Left ventricle myocardium superior (tissue), 1 donor: ENCODE results near the gene CHST15. TPM values are rescaled to one million over a fixed set of nuclear protein-coding genes. Genes with fewer than 3 reads are reported as not detected.
A peak's percentile ranks its signal among the peaks of the same experiment; 100 is the strongest.

Experiments
- ATAC-seq: fragments of 200-7000 bp; cut with Tn5 transposase; one replicate; pipeline ENCODE4 v1.9.1; 2020; ENCODE audit warnings: mild to moderate bottlenecking, moderate library complexity
- DNase-seq: peaks from one replicate; pipeline ENCODE4 v3.0.0-alpha.2; 2020
- intact Hi-C: fragments of 100-400 bp; cut with micrococcal nuclease; formaldehyde crosslinking; loops from one replicate; pipeline ENCODE4 v1.11.0; 2022
- long read RNA-seq: library from polyadenylated mRNA; unstranded; transcript quantifications from one replicate; pipeline ENCODE4 v2.0.0, GENCODE V29; 2021
- total RNA-seq: library from RNA; stranded (reverse); fragmentation: NEBNext Ultra II Directional; extraction: Animal tissue kit (Norgen Biotek cat#: 25700); gene quantifications from one replicate; pipeline ENCODE4 v1.2.1, GENCODE V29; 2021
- donor health status: DM: no; HTN: yes; CAD: no; lungs with severe emphysema.

The CHST15 gene, protein sequence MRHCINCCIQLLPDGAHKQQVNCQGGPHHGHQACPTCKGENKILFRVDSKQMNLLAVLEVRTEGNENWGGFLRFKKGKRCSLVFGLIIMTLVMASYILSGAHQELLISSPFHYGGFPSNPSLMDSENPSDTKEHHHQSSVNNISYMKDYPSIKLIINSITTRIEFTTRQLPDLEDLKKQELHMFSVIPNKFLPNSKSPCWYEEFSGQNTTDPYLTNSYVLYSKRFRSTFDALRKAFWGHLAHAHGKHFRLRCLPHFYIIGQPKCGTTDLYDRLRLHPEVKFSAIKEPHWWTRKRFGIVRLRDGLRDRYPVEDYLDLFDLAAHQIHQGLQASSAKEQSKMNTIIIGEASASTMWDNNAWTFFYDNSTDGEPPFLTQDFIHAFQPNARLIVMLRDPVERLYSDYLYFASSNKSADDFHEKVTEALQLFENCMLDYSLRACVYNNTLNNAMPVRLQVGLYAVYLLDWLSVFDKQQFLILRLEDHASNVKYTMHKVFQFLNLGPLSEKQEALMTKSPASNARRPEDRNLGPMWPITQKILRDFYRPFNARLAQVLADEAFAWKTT
- total RNA-seq = 4.0 TPM
- long read RNA-seq, full-length matches to known transcripts = 1 of 2 reads
- long read RNA-seq, partial matches to known transcripts = 1 of 2 reads
- long read RNA-seq, other reads (novel, unspliced or antisense) = 0 of 2 reads

DNA sequence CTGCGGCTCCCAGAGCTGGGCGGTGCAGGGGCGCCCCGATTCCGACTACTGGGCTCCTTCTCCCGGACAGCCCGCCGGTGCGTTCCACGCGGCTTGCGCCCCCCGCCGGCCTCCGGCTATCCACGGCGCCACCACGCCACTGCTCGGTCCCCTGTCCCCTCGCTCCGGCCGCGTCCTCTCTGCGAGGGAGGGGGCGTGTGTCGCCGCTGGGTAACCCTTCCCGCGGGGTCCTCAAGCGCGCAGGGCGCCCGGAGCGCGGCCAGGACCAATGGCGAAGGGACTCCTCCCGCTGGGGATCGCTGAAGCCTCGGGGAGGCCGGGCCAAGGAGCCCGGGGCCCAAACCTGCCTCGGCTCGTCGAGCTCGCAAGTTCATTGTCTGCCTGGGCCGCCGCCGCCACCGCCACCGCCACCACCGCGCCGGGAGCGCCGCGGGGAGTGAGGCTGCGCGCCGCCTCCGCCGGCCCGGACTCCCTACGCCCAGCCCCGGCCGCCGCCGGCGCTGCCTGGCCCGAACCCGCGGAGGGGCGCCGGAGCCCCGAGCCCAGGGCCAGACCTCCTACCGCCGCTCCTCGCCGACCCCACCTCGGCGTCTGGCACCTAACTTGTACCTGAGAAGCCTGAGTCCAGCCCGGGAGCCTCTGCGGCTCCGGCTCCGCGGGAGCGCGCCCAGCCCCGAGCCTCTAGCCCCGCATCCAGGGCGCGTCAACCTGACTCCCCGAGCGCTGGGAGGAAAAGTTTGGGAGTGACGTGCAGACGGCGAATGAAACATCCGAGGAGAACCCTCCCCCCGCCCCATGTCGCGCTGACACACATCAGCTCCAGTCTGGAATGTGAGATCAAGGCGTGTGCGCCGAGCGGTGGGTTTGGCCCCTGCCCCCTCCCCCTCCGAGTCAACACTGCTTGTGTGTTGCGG lies at the start of gene CHST15:
Gene CHST15, minus strand, starts transcription at position 739 of the 914 bp plus-strand sequence. CDS start 47,386 bp downstream, outside the sequence.
- ATAC-seq (peak; percentile 60), DNase-seq (peak; percentile 57)

DNA sequence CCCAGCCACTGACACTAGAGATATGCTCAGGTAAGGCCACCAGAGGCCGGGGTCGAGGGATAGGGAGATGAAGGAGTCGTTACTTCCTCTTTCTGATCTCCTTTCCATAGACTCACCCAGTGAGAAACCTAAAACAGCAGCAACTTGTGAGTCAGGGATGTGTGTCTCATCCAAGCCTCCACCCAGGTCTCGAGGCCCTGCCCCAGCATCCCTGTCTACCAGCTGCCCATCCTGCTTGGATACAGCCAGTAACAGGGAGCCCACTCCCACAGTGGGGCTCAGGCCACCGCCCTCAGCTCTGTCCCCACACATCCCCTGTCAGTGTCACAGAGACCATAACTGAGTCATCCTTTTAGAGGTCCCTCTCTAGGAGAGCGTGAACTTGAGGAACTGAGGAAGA lies 49.6 kb upstream of the CHST15 start:
- intact Hi-C loops = no loop called here
- no peak for DNase-seq

More for the DNA sequence above, at the start of gene CHST15:
- intact Hi-C loops = no loop called here

DNA sequence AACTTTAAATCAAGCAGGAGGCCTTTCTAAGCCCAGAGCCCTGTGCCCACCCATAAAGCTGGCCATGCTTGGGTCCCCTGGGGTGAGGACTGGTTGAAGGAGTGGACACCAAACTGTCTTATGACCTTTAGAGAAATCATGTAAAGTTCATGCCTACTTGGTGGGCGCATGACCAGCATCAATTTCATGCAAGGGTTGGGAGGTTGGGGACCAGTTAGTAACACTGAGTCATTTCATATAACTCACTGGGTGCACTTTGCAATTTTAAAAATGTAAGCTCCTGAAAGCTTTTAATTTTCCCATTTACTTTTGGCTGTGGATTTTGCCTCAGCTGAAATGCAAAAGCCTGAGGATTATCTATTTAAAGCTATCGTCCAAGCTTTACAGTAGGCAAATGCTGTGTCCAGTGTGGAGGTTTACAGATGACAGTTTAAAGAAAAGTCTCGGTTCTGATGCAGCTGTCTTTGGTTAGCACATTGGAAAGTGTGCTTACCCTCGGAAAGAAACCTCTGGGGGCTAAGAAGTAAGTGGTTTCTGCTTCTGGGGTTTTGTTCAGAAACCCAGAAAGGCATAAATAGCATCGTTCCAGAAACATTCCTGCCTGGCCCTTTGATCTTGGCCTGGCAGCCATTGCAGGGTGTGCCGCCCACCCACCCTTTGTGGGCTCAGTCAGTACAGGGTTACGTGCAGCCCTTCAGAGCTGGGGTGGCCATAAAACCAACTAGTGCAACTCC lies 48.8 kb upstream of the CHST15 start:
- DNase-seq = no peak
- intact Hi-C loops = no loop called here
- no peak for ATAC-seq

More for the DNA sequence above, 49.6 kb upstream of the CHST15 start:
- ATAC-seq = no peak

DNA sequence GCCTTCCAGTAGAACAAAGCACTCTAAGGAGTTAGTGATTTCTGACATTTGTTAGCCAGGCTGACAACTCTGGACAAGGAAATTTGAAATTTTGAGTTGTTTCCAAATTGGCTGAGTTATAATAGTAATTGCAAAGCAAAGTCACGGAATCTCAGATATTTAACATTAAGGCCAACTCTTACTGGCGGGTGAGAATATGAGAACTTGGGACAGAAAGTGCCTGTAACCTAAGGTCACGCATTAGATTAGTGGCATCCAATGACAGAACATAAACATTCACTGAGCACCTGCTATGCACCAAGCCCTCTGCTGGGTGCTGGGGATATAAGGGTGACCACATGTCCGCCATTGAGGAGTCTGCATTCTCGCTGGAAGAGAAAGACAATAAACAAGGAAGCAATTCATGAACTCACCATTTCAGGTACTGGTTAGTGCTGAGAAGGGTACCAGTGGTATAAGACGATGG lies 45.5 kb upstream of the CHST15 start:
- DNase-seq (no peak), ATAC-seq (no peak)
- intact Hi-C loops = no loop called here

DNA sequence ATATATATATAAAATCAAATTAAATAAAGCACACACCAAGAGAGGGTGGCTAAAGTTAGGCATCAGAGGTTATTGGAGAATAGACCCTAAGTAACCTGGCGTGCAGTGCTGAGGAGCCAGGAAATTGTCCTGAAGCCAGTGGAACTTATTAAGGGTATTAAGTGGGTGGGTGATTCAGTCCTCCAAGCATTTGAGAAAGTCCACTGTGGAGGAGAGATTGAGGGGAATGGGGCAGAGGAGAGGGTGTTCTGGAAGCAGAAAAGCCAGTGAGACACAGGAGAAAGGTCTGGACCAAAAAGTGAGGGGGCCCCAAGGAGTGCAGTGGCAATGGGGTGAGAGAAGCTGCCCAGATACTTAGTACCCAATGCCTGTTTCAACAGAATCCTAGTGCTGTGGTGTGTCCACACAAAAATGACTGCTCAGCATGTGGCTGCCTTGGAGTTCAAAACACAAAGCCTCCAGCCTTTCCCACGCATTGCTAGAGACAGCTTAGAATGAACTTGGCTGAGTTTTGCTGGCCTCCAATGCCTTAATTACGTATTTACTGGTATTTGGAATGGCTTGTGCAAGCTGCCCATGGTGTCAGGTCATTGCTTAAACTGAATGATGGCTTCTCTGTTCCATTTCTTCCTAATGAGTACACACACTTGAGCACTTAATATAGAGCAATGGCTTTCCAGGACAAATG lies 44.9 kb upstream of the CHST15 start:
- ATAC-seq (peak; percentile 78), DNase-seq (no peak)
- intact Hi-C loops = no loop called here

DNA sequence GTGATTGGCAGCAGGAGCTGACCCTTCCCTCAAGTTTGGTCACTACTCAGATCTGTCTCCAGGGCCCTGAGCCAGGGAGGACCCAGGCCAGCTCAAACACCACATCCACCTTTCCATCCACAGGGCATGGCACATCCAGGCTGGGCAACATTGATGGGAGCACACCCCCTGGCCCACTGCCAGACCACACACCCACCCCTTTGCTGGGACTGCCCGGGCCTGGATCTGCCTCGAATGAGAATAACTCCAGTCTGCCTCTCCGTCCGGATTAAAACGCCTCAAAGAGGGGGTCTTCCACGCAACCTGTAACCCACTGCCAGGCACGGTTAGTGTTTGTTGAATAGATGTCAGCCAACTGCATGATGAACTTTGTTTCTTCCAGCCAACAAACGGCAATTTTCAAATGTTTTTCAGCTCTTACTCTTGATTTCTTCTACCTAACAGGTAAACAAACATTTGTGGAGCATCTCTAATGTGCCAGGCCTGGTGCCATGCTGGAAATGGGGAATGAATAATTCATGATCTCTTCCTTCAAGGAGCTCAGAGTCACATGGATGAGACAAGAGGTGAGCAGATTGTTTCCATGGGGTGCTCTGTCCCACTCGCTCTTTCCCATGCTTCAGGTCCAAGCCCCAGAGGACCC lies 41.0 kb upstream of the CHST15 start:
- DNase-seq (no peak), ATAC-seq (no peak)
- intact Hi-C loops = no loop called here

DNA sequence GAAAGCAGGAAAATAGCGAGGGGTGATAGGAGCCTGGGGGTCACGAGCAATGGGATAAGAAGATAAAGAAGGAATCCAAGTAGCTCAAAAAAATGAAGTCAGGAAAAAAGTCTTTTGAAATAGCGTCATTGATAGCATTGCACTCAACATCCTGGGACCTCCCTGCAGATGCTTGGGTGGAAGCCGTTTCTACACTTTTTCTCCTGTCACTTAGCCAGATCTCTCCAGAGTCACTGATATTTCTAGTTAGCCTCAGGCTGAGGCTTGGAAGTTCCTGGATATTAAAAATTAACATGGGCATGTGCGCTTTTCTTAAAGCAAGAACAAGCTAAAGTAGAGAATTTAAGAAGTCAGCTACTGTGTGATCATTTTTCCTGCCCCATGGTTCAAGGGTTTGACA lies 39.5 kb upstream of the CHST15 start:
- DNase-seq = no peak
- ATAC-seq = no peak
- intact Hi-C loops = no loop called here

DNA sequence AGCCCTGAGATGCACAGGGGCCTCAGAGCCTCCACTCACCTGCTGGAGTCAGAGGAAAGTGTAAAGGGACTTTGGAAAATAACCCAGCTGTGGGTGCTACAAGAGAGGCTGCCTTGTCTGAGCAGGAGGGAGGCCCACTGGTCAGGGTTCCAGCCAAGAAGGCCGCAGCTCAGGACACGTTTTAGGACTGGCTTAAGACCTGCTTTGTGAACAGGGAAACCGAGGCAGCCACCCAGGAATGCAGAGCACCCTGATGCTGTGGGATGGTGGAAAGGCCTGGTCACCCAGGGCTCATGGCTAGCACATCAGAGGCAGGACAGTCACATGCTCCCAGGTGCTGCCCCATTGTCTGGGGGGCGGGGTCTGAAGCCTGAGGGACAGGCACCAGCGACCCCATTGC lies 38.9 kb upstream of the CHST15 start:
- DNase-seq (no peak), ATAC-seq (no peak)
- intact Hi-C loops = no loop called here

DNA sequence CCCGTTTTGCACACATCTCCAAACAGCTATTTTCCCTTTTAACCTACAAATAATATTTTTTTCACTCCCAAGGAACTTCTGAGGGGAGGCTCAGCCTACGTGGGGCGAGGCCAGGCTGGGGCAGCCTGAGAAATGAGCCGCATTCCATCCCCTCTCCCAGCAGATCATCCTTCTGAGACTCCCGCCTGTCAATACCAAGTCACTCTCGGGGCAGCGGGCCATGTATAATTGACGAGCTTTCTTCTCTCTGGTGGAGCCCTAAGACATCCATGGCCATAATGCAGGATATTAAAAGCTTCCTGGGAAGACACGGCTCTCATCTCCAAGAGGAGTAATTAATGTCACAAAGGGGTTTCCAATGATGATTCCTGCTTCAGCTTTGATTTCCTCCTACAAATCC lies 37.8 kb upstream of the CHST15 start:
- ATAC-seq (no peak), DNase-seq (no peak)
- intact Hi-C loops = no loop called here

DNA sequence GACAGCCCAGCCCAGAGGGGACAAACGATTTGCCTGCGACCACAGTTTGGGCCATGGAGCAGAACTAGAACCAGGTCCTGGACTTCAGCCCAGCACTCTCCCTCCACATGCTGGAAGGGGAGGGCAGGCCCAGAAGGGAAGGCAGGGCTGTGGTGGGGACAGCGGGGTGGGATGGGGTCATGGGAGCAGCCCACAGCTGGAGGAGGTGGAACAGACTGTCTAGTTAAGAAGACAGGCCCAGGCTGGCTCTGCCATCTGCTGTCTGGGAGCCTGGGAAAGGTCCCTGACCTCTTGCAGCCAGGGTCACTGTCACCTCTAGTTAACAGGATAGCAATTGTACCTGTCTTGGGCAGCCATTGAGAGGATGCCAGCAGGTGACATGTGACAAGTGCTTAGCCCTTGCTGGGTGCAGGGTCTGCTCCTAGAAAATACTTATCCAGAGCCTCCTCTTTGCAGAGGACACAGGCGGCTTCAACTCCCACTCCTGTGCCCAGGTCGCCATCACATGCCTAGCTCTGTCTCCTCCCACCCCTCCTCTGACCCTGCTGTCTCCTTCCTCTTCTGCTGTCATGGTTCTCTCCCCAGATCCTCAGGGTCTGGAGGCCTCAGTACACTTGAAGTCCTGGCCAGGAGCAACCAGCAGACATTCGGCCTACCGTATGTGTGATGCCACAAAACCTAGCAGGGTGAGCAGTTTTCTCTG lies 37.0 kb upstream of the CHST15 start:
- intact Hi-C loops = no loop called here
- DNase-seq = no peak
- no peak for ATAC-seq

DNA sequence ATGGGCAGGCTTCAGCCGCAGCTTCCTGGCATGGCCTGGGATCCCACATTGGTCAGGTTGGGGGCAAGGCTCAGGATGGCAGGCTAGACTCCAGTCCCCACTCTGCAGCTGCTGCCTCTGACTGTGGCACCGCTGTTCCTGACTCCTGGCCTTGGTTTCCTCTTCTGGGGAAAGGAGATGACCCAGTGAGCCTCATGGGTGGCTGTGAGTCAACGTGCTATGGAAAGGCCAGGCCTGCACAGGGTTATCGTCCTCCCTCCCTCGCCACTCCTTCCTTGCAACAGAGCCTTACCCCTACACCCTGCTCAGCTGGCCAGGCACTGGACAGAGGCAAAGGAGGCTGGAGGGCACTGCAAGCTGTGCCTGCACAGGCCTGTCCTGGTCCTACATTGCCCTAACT lies 36.1 kb upstream of the CHST15 start:
- ATAC-seq (no peak), DNase-seq (no peak)
- intact Hi-C loops = no loop called here

DNA sequence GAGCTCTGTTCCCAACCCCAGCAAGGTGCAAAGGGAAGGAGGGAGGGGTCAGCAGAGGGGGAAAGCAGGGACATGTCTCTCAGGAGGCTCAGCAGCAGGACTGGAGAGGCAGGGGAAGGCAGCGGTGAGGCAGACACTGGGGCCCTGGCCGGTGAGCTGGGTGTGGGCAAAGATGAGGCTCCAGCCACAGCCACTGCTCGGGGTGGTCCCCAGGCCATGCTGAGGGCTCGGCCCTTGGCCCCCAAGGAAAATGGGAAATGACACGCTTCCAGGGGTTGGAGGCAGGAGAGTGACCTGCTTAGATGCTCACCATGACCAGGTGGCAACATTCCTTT lies 35.4 kb upstream of the CHST15 start:
- intact Hi-C loops = no loop called here
- no peak for ATAC-seq
- no peak for DNase-seq

DNA sequence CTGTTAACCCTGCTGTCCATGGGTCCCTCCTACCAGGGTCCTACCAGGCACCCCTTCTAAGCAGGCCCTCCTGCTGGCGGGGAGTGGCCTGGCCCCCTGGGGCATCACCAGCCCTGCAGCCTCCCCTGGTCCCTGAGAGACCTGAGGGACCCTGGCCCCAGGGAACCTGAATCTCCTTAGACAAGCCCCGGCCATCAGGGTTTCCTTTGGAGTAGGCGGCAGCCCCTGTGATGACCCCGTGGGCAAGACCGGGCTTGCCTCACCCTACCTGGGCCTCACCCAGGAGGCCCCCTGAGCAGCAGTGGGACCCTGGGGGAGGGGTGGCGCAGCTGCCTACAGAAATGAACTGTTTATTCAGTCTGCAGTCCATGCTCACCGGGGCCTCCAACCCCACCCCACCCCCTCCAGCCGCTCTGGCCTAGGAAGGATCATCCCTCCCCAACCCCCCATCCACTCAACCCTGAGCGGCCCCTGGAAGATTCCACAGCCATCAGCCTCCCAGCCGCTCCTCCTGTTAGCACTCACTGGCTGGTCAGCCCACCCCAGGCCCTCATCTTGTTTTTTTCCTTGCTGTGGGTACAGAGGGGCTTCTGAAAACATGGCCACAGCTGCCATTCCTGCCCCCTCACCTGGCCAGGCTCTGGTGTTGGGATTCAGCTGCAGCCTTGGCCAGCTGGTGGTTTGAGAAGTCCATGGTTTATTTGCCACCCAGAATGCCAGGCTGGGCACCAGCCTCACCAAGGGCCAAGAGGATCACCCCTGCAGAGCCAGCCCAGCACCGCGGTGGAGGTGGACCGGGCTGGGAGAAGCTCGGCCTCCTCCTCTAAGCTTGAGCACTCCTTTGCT lies 34.8 kb upstream of the CHST15 start:
- ATAC-seq (no peak), DNase-seq (no peak)
- intact Hi-C loops = no loop called here

DNA sequence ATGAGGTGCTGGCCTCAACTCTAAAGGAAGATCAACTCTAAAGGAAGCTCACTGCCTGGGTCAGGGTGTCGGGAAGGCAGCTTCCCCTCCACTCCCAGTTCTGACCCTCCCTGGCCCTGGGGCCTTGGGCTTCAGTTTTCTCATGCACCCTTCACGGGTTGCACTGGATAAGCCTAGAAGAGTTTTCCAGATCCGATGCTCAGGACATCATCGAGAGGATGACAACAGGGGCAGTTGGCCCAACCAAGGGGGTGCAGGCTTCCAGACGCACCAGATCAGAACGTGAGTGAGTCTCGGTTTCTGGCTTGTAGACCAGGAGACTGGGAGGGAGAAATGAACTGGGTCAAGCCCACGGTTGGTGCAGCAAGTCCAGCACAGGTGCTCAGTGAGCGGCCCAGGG lies 34.2 kb upstream of the CHST15 start:
- DNase-seq = no peak
- no peak for ATAC-seq
- intact Hi-C loops = no loop called here

DNA sequence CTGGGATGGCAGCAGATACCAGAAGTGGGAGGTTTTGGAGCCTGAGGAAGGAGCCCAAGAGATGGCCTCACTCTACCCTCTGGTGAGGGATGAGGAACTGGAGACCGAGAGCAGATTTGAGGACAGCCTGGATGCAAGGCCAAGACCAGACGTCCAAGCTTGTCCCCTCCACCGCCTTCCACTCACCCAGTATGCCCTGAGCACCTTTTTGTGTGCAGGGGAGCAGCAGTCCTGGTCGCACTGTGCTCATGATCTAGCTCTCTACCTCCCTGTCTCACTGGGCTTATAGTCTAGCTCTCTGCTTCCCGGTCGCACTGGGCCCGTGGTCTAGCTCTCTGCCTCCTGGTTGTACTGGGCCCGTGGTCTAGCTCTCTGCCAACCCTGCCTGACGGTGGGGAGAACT lies 33.6 kb upstream of the CHST15 start:
- ATAC-seq (no peak), DNase-seq (no peak)
- intact Hi-C loops = no loop called here

DNA sequence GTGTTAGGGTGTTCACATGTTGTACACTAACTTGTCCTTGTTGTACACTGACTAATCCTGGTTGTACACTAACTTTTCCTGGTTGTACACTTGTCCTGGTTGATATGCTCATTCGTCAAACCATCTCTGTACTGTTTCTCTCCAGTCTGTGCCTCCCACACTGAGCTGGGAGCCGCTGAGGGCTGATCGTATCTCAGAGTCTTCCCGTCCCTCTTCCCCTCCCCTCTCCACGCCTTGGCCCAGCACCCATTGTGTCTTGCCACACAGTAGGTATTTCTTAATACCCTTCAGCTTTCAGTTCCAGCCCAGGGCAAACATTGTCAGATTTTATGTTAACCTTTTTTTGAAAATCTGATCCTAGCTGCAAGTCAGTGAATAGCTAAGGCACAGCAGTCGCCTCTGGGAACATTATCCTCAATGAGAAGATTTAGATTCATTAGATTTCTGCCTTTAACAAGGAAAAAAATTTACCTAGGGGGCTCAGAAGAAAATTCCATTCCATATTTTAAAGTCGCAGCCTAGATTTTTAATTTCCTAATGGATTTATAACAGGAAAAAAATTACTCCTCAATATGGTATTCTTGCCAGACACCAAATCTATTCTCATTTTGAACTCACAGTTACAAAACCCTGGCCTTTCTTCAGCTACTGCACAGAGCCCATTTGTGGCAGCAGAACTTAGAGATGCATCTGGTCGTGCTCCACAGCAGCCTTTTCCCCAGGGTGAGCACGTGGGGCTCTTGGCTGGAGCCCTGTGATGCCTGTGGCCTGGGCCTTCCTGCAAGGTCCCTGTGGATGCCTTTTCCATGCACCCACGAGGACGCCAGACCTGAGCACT lies 33.0 kb upstream of the CHST15 start:
- no peak for DNase-seq
- intact Hi-C loops = no loop called here
- no peak for ATAC-seq
